Stimulated activated CD8-positive, alpha-beta memory T cell treated with anti-CD3 and anti-CD28 coated beads, Interleukin-12 subunit alpha, Interleukin-12 subunit beta, amount 100 ng/mL, for 4 hours (primary cell): ENCODE data around the gene RER1.

ENCODE experiments used
- DNase-seq: peaks from one replicate; pipeline ENCODE4 v3.0.0-alpha.2; 2020; ENCODE audit warnings: low read depth

Gene RER1

GRCh38 chr1:2353551-2354438 is 37.8 kb upstream of the RER1 start:
- no peak for DNase-seq

- DNase-seq, result no peak
Measured at GRCh38 chr1:2354511-2355372, 36.9 kb upstream of the RER1 start.

- DNase-seq, result no peak
Measured at GRCh38 chr1:2355373-2356261, 36.0 kb upstream of the RER1 start.

GRCh38 chr1:2356401-2356800 is 35.2 kb upstream of the RER1 start:
- no peak for DNase-seq

- DNase-seq, result no peak
Measured at GRCh38 chr1:2356911-2357845, 34.5 kb upstream of the RER1 start.

GRCh38 chr1:2358072-2358471 is 33.6 kb upstream of the RER1 start:
- DNase-seq, result no peak

DNA sequence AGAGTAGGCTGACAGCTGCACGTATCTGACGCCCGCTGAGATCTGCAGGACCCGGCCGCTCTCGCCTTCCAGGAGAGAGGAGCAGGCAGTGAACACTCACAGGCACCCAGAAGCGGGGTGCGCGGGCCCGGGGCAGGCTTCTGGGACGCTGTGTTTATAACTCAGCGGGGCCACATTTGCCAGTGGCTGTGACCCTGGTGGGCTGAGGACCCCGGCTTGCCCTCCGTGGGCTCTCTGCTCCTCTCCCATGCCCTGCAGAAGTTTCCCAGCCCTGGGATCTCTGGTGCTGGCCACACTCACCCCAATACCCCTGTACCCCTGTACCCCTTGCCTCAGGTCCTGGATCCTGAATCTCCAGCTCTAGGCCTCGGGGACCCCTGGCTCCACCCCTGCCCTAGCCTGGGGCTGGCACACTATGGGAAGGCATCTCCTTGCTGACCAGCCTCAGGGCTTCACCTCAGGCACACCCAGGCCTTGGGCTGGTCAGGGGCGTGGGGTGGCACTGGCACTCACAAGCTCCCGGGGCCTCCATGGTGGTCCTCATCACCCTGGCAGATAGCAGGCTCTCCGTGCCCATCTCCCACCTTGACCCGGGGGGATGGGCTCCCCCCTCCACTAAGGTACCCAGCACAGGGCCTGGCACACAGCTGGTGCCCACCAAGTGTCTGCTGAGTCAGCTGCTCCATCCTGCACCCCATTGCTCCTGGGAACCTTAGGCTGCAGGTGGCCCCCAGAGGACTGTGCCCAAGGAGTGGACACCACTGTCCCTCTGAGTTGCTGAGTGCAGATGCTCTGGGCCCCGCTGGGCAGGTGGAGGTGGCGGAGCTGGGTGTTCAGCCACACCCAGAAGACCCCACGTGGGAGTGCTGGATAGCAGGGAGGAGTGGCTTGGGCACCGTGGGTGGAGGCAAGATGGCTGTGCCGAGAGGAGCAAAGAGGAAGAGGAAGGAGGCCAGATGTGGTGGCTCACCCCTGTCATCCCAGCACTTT is 32.7 kb upstream of the RER1 start:
- no peak for DNase-seq

DNA sequence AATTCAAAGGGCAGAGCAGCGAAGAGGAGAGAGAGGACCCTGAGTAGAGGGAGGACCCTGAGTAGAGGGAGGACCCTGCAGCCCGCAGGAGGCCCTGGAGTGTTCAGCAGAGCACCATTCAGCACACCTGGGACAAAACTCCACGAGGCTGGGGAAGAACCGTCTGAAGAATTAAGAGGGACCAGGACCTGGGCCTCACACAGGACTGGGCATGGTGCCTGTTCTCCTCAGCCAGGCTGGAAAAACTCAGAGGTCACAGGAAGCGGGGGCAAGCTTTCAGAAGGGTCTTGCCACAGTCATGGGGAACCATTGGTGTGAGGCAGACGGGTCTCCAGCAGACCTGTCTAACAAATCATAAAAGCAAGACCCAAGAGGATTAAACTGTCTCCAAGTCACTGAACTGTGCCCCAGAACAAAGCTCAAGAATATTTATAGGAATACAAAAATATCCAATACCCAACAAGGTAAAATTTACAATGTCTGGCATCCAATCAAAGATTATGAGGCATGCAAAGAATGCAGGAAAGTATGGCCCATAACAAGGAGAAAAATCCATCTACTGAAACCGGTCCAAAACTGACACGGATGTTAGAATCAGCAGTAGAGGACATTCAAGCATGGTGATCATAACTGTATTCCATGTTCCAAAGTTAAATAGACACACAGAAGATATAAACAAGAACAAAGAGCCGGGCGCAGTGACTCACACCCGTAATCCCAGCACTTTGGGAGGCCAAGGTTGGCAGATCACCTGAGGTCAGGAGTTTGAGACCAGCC is 30.9 kb upstream of the RER1 start:
- no peak for DNase-seq

DNA sequence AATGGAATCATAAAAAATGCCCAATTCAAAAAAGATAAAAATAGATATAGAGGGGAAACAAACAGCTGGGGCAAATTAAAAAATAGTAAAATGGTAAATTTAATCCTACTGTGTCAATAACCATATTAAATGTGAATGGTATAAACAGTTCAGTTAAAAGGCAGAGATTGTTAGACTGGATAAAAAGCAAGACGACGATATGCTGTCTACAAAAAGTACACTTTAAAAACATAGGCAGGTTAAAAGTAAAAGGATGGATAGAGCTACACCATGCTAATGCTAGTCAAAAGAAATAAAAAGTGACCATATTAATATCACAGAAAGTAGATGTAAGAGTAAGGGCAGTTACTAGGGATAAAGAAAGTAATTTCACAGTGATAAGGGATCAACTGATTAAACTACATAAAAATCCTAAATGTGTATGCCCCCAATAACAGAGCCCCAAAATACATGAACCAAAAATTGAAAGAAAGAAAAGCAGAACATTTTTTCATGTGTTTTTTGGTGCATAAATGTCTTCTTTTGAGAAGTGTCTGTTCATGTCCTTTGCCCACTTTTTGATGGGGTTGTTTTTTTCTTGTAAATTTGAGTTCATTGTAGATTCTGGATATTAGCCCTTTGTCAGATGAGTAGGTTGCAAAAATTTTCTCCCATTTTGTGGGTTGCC is 27.7 kb upstream of the RER1 start:
- DNase-seq, result no peak

GRCh38 chr1:2368053-2368744 is 23.4 kb upstream of the RER1 start:
- DNase-seq, result no peak

DNA sequence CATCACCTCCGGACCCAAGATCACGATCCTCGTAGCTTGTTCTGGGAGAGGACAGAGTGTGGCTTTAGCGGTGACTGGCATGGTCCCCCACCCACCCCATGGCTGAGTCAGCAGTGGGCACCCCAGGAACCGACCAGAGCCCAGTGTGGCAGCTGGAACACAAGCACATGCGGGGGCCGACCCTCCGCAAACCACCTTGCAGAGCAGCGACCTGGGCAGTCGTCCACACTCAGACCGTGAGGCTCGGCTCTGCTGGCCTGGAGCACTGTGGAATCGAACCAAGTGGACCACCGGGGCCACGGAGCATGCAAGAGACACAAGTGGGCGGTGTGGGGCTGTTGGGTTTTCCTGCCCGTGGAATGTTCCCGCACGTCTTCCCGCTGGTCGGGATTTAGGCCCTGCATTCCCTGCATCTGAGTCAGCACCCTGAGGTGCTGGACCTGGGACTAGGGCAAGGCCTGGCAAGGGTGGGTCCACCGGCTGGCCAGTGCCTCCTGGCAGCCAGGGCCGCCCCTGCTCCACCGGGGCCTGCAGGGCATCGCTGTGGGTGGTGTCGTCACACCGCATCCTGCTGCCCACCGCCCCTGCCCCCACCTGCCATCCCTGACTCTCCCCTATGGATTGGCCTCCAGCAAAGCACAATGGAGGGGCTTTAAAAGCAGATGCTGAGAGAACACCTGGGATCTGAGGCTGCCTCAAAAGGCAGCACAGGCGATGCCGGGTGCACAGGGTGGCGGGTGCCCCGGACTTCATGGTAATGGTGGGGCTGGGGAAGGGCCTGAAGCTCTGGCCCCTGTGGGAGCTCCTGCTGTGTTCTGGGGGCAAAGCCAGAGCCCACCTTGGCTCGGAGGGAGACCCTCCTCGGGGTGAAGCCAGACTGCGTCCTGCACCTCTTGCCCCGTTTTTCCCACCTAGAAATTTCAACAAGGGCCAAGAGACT is 18.8 kb upstream of the RER1 start:
- no peak for DNase-seq

DNA sequence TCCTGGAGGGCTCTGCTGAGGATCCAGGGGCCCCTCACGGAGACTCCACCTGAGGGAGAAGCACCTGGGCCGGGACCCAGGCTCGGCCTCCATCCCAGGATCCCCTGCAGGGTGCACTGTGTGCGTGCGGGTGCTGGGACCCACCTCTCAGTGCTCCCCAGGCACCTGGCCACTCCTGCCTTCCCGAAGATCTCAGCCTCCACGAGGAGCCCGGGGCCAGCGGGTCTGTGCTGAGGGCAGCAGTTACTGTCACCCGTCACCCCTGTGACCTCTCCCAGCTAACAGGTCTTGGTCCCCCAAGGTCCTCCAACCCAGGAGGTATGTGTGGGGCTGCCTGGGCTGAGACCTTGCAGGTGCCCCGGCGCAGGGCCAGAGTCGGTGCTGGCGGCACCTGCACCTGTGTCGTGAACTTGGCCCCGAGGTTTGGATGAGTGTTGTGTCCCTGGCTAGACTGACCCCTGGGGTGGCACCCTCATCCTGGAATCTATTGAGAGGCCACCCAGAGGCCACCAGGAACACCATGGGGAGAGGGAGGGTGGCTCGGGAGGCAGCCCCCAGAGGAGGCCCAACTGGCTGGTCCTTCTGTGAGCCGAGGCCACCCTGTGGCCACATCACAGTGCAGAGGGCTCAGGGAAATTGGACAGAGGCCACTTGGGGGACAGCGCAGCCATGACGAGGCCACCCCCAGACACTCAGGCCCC is 17.9 kb upstream of the RER1 start:
- no peak for DNase-seq

GRCh38 chr1:2374252-2375155 is 17.1 kb upstream of the RER1 start:
- DNase-seq, result no peak

DNA sequence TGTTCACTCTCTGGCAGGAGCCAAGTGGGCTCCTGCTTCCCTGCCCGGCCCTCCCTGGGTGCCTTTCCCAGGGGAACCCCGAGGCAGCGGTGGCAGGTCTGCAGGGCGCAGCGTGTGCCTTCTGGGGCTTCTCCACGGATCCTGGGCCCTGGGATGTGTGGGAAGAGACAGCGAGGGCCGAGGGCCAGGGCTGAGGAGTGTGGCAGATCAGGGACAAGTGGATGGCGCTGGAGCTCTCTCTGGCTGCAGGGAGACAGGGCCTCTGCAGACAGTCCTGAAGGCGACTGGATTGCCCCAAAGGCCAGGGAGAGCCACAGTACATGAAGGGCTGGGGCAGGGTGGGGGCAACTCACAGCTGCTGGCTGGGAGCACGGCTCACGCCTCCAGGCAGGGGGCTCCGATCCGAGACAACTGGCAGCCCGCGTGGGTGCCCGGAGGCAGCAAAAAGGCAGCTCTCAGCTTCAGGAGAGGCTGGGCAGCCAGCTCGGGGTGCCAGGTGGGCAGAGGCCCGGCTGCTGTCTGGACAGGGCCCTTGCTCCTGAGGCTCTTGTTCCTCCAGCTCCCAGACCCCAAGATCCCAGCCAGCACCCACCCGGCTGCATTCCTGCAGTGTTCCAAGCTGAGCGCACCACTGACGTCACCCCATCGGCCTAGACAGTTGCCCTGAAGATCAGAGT is 16.3 kb upstream of the RER1 start:
- no peak for DNase-seq
